Dendritic cell treated with granulocyte-macrophage colony-stimulating factor and Interleukin-4, amounts not matched to agents 40 ng/mL and 50 ng/mL, for 4 days (primary cell): ENCODE measurements around the gene MYB.

Experiments used
- H3K27ac Mint-ChIP-seq: one replicate; pipeline ENCODE4 v1.8.0; 2022; ENCODE audit warnings: mild to moderate bottlenecking, mixed read lengths
- H3K27me3 Mint-ChIP-seq: one replicate; pipeline ENCODE4 v1.8.0; 2022; ENCODE audit warnings: mild to moderate bottlenecking, mixed read lengths
- H3K36me3 Mint-ChIP-seq: one replicate; pipeline ENCODE4 v1.8.0; 2022; ENCODE audit warnings: low read depth, mixed read lengths
- H3K4me1 Mint-ChIP-seq: one replicate; pipeline ENCODE4 v1.8.0; 2022; ENCODE audit warnings: low read depth, mixed read lengths
- H3K4me3 Mint-ChIP-seq: one replicate; pipeline ENCODE4 v1.8.0; 2022; ENCODE audit warnings: mild to moderate bottlenecking, moderate library complexity, mixed read lengths
- H3K9me3 Mint-ChIP-seq: one replicate; pipeline ENCODE4 v1.8.0; 2022; ENCODE audit warnings: mixed read lengths
- intact Hi-C: fragments of 100-400 bp; cut with micrococcal nuclease; formaldehyde crosslinking; loops from one replicate; pipeline ENCODE4 v1.15.0; 2022

MYB gene

GRCh38 chr6:135211306-135211702, 30.2 kb downstream of the MYB start:
- intact Hi-C loops = no loop called here
- no peak overlapping the region for H3K4me3 Mint-ChIP-seq
- H3K27ac Mint-ChIP-seq = peak overlapping the region; percentile 85
- peaks cover 28% of the 10 kb centered on the region for H3K4me1 Mint-ChIP-seq
- no peaks in the 10 kb centered on the region for H3K9me3 Mint-ChIP-seq
- H3K27me3 Mint-ChIP-seq = no peaks in the 10 kb centered on the region
- no peaks in the 10 kb centered on the region for H3K36me3 Mint-ChIP-seq

- no peaks in the 10 kb centered on the region for H3K9me3 Mint-ChIP-seq
- no peak overlapping the region for H3K4me3 Mint-ChIP-seq
- intact Hi-C loops = no loop called here
- no peaks in the 10 kb centered on the region for H3K27me3 Mint-ChIP-seq
- peak overlapping the region; percentile 31 for H3K27ac Mint-ChIP-seq
- H3K36me3 Mint-ChIP-seq = no peaks in the 10 kb centered on the region
- peaks cover 28% of the 10 kb centered on the region for H3K4me1 Mint-ChIP-seq
These were observed 31.1 kb downstream of the MYB start for GRCh38 chr6:135212020-135212806.

- H3K4me3 Mint-ChIP-seq = no peak overlapping the region
These were observed 31.8 kb downstream of the MYB start for GRCh38 chr6:135212935-135213334.

GRCh38 chr6:135213616-135214015, 32.5 kb downstream of the MYB start:
- Mint-ChIP-seq H3K4me3 (no peak overlapping the region), H3K27ac (no peak overlapping the region), H3K4me1 (peaks cover 28% of the 10 kb centered on the region), H3K36me3 (no peaks in the 10 kb centered on the region), H3K9me3 (no peaks in the 10 kb centered on the region), H3K27me3 (no peaks in the 10 kb centered on the region)
- intact Hi-C loops = no loop called here

More at GRCh38 chr6:135212935-135213334, 31.8 kb downstream of the MYB start:
- peaks cover 28% of the 10 kb centered on the region for H3K4me1 Mint-ChIP-seq
- H3K36me3 Mint-ChIP-seq = no peaks in the 10 kb centered on the region
- H3K27me3 Mint-ChIP-seq = no peaks in the 10 kb centered on the region
- H3K27ac Mint-ChIP-seq = peak overlapping the region; percentile 31
- intact Hi-C loops = no loop called here
- H3K9me3 Mint-ChIP-seq = no peaks in the 10 kb centered on the region

GRCh38 chr6:135215160-135215559, 34.1 kb downstream of the MYB start:
- peaks cover 6% of the 10 kb centered on the region for H3K36me3 Mint-ChIP-seq
- H3K4me1 Mint-ChIP-seq = peaks cover 27% of the 10 kb centered on the region
- peak overlapping the region; percentile 3 for H3K27ac Mint-ChIP-seq
- H3K9me3 Mint-ChIP-seq = no peaks in the 10 kb centered on the region
- H3K27me3 Mint-ChIP-seq = no peaks in the 10 kb centered on the region
- intact Hi-C loops = no loop called here
- H3K4me3 Mint-ChIP-seq = no peak overlapping the region

- H3K27ac Mint-ChIP-seq = peak overlapping the region; percentile 3
- H3K27me3 Mint-ChIP-seq = no peaks in the 10 kb centered on the region
- intact Hi-C loops = no loop called here
These were observed 34.5 kb downstream of the MYB start for GRCh38 chr6:135215563-135215962.

GRCh38 chr6:135217663-135218062, 36.6 kb downstream of the MYB start:
- intact Hi-C loops = no loop called here
- Mint-ChIP-seq H3K9me3 (no peaks in the 10 kb centered on the region), H3K36me3 (peaks cover 6% of the 10 kb centered on the region), H3K4me3 (no peak overlapping the region), H3K27ac (no peak overlapping the region), H3K27me3 (no peaks in the 10 kb centered on the region), H3K4me1 (peaks cover 10% of the 10 kb centered on the region)

More at GRCh38 chr6:135215563-135215962, 34.5 kb downstream of the MYB start:
- no peaks in the 10 kb centered on the region for H3K9me3 Mint-ChIP-seq
- H3K36me3 Mint-ChIP-seq = peaks cover 6% of the 10 kb centered on the region
- H3K4me1 Mint-ChIP-seq = peaks cover 23% of the 10 kb centered on the region
- no peak overlapping the region for H3K4me3 Mint-ChIP-seq

GRCh38 chr6:135219346-135219745, 38.2 kb downstream of the MYB start:
- Mint-ChIP-seq H3K27me3 (no peaks in the 10 kb centered on the region), H3K9me3 (no peaks in the 10 kb centered on the region), H3K4me3 (no peak overlapping the region), H3K27ac (no peak overlapping the region), H3K4me1 (peaks cover 17% of the 10 kb centered on the region), H3K36me3 (peaks cover 6% of the 10 kb centered on the region)
- intact Hi-C loops = no loop called here

GRCh38 chr6:135221042-135221441, 39.9 kb downstream of the MYB start:
- Mint-ChIP-seq H3K27ac (no peak overlapping the region), H3K36me3 (peaks cover 6% of the 10 kb centered on the region), H3K4me3 (no peak overlapping the region), H3K4me1 (peaks cover 11% of the 10 kb centered on the region), H3K9me3 (no peaks in the 10 kb centered on the region), H3K27me3 (no peaks in the 10 kb centered on the region)
- intact Hi-C loops = no loop called here

- Mint-ChIP-seq H3K4me3 (no peak overlapping the region), H3K36me3 (peaks cover 6% of the 10 kb centered on the region), H3K27me3 (no peaks in the 10 kb centered on the region), H3K27ac (no peak overlapping the region), H3K4me1 (peaks cover 11% of the 10 kb centered on the region), H3K9me3 (no peaks in the 10 kb centered on the region)
- intact Hi-C loops = no loop called here
These were observed 40.4 kb downstream of the MYB start for GRCh38 chr6:135221505-135221904.

GRCh38 chr6:135222623-135223022, 41.5 kb downstream of the MYB start:
- Mint-ChIP-seq H3K4me3 (no peak overlapping the region), H3K27ac (no peak overlapping the region), H3K4me1 (peaks cover 16% of the 10 kb centered on the region), H3K36me3 (peaks cover 6% of the 10 kb centered on the region), H3K9me3 (no peaks in the 10 kb centered on the region), H3K27me3 (no peaks in the 10 kb centered on the region)
- intact Hi-C loops = no loop called here

- no peaks in the 10 kb centered on the region for H3K27me3 Mint-ChIP-seq
- intact Hi-C loops = no loop called here
- H3K4me1 Mint-ChIP-seq = peaks cover 21% of the 10 kb centered on the region
- no peaks in the 10 kb centered on the region for H3K9me3 Mint-ChIP-seq
- H3K4me3 Mint-ChIP-seq = no peak overlapping the region
- no peak overlapping the region for H3K27ac Mint-ChIP-seq
- H3K36me3 Mint-ChIP-seq = peaks cover 4% of the 10 kb centered on the region
These were observed 43.0 kb downstream of the MYB start for GRCh38 chr6:135224037-135224647.

- no peaks in the 10 kb centered on the region for H3K27me3 Mint-ChIP-seq
- intact Hi-C loops = no loop called here
- no peak overlapping the region for H3K4me3 Mint-ChIP-seq
- H3K9me3 Mint-ChIP-seq = no peaks in the 10 kb centered on the region
- peaks cover 39% of the 10 kb centered on the region for H3K4me1 Mint-ChIP-seq
- H3K36me3 Mint-ChIP-seq = no peaks in the 10 kb centered on the region
- no peak overlapping the region for H3K27ac Mint-ChIP-seq
These were observed 44.8 kb downstream of the MYB start for GRCh38 chr6:135225911-135226310.

GRCh38 chr6:135226537-135226936, 45.4 kb downstream of the MYB start:
- peaks cover 45% of the 10 kb centered on the region for H3K4me1 Mint-ChIP-seq
- intact Hi-C loops = no loop called here
- no peaks in the 10 kb centered on the region for H3K36me3 Mint-ChIP-seq
- H3K4me3 Mint-ChIP-seq = no peak overlapping the region
- H3K27me3 Mint-ChIP-seq = no peaks in the 10 kb centered on the region
- H3K27ac Mint-ChIP-seq = no peak overlapping the region
- no peaks in the 10 kb centered on the region for H3K9me3 Mint-ChIP-seq
